Islet precursor cell (in vitro differentiated cells): ENCODE measurements around the gene USP26.
"Not testable (repeated sequence)": the region's sequence is repeated elsewhere in the genome, so short reads cannot be mapped to it uniquely, and the experiment has no call there.

ENCODE experiments used
- DNase-seq: peaks from one replicate; pipeline ENCODE4 v3.0.0-alpha.2; 2018

USP26 gene

GRCh38 chrX:133033010-133033409, 63.9 kb downstream of the USP26 start:
- DNase-seq = no peak

DNA sequence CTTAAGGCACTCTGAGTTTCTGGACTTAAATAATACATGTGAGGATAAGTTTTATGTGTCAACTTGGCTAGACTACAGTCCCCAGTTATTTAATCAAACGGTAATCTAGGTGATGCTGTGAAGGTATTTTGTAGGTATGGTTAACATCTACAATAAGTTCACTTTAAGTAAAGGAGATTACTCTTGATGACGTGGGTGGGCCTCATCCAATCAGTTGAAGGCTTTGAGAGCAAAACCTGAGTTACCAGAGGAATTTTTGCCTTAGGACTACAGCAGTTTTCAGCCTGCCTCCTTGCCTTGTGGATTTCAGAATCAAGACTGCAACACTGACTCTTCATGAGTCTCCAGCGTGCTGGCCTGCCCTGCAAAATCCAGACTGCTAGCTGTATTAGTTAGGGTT, 78.7 kb downstream of the USP26 start:
- no peak for DNase-seq

GRCh38 chrX:133007458-133007857, 89.5 kb downstream of the USP26 start:
- no peak for DNase-seq

GRCh38 chrX:133005616-133006015, 91.3 kb downstream of the USP26 start:
- DNase-seq = no peak

DNA sequence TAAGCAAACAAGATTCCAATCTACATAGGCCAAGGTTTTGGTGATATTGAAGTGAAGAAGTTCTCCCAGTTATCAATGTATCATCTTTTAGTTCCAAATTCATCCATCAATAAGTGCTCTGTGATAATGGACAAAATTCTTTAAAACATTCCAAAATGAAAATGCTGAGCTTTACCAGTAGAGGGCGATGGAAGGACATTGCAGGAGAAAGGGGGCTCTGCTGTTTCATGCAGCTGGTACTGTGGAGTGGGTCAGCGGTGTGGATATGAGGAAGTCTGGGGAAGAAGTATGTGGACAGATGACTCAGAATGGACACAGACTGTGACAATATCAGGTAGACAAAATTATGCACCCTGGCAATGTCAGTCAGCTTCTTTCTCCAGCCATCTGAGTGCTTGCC, 91.9 kb downstream of the USP26 start:
- no peak for DNase-seq

GRCh38 chrX:132999209-132999608, 97.7 kb downstream of the USP26 start:
- DNase-seq = no peak

GRCh38 chrX:132990835-132991234, 106.1 kb downstream of the USP26 start:
- no peak for DNase-seq

DNA sequence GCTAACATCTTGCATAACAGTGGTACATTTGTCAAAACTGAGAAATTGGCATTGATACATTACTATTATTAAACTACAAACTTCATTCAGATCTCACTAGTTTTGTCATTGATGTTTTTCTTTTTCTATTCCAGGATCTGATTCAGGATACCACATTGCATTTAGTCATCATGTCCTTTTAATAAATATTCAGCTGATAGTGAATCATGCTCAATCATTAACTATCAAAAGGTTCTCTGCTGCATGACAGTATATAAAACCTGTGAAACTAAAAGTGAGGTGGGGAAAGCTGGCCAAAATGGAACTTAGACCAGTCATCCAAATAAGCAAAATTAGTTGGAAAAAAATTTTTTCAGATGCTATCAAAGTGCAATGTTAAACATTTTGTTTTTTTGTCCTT, 110.4 kb downstream of the USP26 start:
- DNase-seq = no peak

GRCh38 chrX:132984058-132984650, 112.8 kb downstream of the USP26 start:
- DNase-seq = no peak

DNA sequence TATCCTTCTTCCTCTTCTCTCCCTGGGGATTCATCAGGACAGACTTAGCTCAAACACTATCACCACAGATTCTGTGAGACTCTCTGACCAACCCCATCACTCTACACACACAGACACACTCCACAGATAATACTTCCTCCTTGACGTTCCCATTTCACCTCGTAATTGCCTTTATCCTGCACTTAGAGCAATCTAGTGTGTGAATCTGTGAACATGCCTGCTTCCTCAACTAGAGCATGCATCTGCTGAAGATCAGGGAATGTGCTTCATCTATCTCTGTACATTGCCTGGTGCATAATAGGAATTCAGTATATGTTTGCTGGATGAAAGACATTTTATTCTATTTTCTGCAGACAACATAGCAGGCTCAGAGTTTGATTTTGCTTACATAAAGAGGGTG, 113.4 kb downstream of the USP26 start:
- no peak for DNase-seq

- not testable (repeated sequence) for DNase-seq
Measured at GRCh38 chrX:132980035-132980434, 116.9 kb downstream of the USP26 start.
